Measurements from ENCODE around the gene MLLT3. TPM values are rescaled to one million over a fixed set of nuclear protein-coding genes. Genes with fewer than 3 reads are reported as not detected.

Gene MLLT3
- total RNA-seq, 2 experiments from 2014 or later: 70.2 to 74.7 TPM

- no peaks in the 10 kb centered on the region for H3K27me3 Mint-ChIP-seq
- peaks cover 17% of the 10 kb centered on the region for H3K9me3 Mint-ChIP-seq
- ChIA-PET POLR2A (no interaction called here), CTCF (interaction anchor here (0.8 to 1.0 kb wide), 2 partner anchors 10 to 29 kb away, joined by 3 read pairs; no protein-coding TSS in a partner anchor)
- peaks cover 12% of the 10 kb centered on the region for H3K4me1 Mint-ChIP-seq
- no peak for DNase-seq
- H3K4me3 Mint-ChIP-seq: no peak overlapping the region
- peaks cover 24% of the 10 kb centered on the region for H3K36me3 Mint-ChIP-seq (ENCODE audit: low read depth)
- H3K27ac Mint-ChIP-seq: no peak overlapping the region
Measured at GRCh38 chr9:20472342-20473045, 149.8 kb downstream of the MLLT3 start.

GRCh38 chr9:20466328-20467008 is 155.8 kb downstream of the MLLT3 start:
- H3K9me3 Mint-ChIP-seq: peaks cover 16% of the 10 kb centered on the region
- ChIA-PET POLR2A (no interaction called here), CTCF (interaction anchor here (0.6 to 2.4 kb wide), 3 partner anchors 9 to 317 kb away, joined by 3 to 8 read pairs (median 5); no protein-coding TSS in a partner anchor)
- no peak for DNase-seq
- H3K4me1 Mint-ChIP-seq: peaks cover 26% of the 10 kb centered on the region
- H3K4me3 Mint-ChIP-seq: no peak overlapping the region
- H3K36me3 Mint-ChIP-seq (ENCODE audit: low read depth): peaks cover 30% of the 10 kb centered on the region
- H3K27me3 Mint-ChIP-seq: no peaks in the 10 kb centered on the region
- no peak overlapping the region for H3K27ac Mint-ChIP-seq

- Mint-ChIP-seq H3K4me3 (no peak overlapping the region), H3K9me3 (peaks cover 6% of the 10 kb centered on the region)
- POLR2A ChIA-PET: no interaction called here
Measured at GRCh38 chr9:20464242-20464641, 158.1 kb downstream of the MLLT3 start.

GRCh38 chr9:20463823-20464222 is 158.5 kb downstream of the MLLT3 start:
- ChIA-PET CTCF (no interaction called here), POLR2A (no interaction called here)
- Mint-ChIP-seq H3K4me1 (peaks cover 36% of the 10 kb centered on the region), H3K27me3 (no peaks in the 10 kb centered on the region), H3K36me3 (ENCODE audit: low read depth) (peaks cover 16% of the 10 kb centered on the region), H3K9me3 (peaks cover 4% of the 10 kb centered on the region), H3K4me3 (no peak overlapping the region), H3K27ac (no peak overlapping the region)
- DNase-seq: no peak

More at GRCh38 chr9:20464242-20464641, 158.1 kb downstream of the MLLT3 start:
- Mint-ChIP-seq H3K27me3 (no peaks in the 10 kb centered on the region), H3K36me3 (ENCODE audit: low read depth) (peaks cover 19% of the 10 kb centered on the region), H3K27ac (no peak overlapping the region), H3K4me1 (peaks cover 31% of the 10 kb centered on the region)
- CTCF ChIA-PET: no interaction called here
- DNase-seq: no peak

GRCh38 chr9:20462410-20462809 is 159.9 kb downstream of the MLLT3 start:
- Mint-ChIP-seq H3K4me3 (no peak overlapping the region), H3K27me3 (no peaks in the 10 kb centered on the region), H3K27ac (no peak overlapping the region), H3K9me3 (peaks cover 2% of the 10 kb centered on the region), H3K36me3 (ENCODE audit: low read depth) (peaks cover 14% of the 10 kb centered on the region), H3K4me1 (peaks cover 44% of the 10 kb centered on the region)
- CTCF ChIA-PET: no interaction called here
- POLR2A ChIA-PET: no interaction called here
- DNase-seq: no peak

GRCh38 chr9:20447291-20447690 is 175.0 kb downstream of the MLLT3 start:
- Mint-ChIP-seq H3K4me3 (no peak overlapping the region), H3K4me1 (peaks cover 18% of the 10 kb centered on the region), H3K27me3 (no peaks in the 10 kb centered on the region), H3K27ac (no peak overlapping the region), H3K36me3 (ENCODE audit: low read depth) (peaks cover 37% of the 10 kb centered on the region), H3K9me3 (no peaks in the 10 kb centered on the region)
- CTCF ChIA-PET: interaction anchor here (0.7 to 1.2 kb wide), 2 partner anchors 12 to 329 kb away, joined by 3 to 6 read pairs; no protein-coding TSS in a partner anchor
- POLR2A ChIA-PET: no interaction called here
- no peak for DNase-seq

GRCh38 chr9:20446248-20446647 is 176.1 kb downstream of the MLLT3 start:
- no peaks in the 10 kb centered on the region for H3K27me3 Mint-ChIP-seq
- POLR2A ChIA-PET: no interaction called here
- H3K9me3 Mint-ChIP-seq: no peaks in the 10 kb centered on the region
- peaks cover 37% of the 10 kb centered on the region for H3K36me3 Mint-ChIP-seq (ENCODE audit: low read depth)
- no peak overlapping the region for H3K4me3 Mint-ChIP-seq
- DNase-seq: no peak
- peaks cover 24% of the 10 kb centered on the region for H3K4me1 Mint-ChIP-seq
- H3K27ac Mint-ChIP-seq: no peak overlapping the region
- CTCF ChIA-PET: no interaction called here

- H3K9me3 Mint-ChIP-seq: no peaks in the 10 kb centered on the region
- POLR2A ChIA-PET: no interaction called here
Measured at GRCh38 chr9:20442461-20443319, 179.6 kb downstream of the MLLT3 start.

GRCh38 chr9:20441711-20442423 is 180.4 kb downstream of the MLLT3 start:
- no peak overlapping the region for H3K27ac Mint-ChIP-seq
- no peaks in the 10 kb centered on the region for H3K9me3 Mint-ChIP-seq
- H3K4me1 Mint-ChIP-seq: peaks cover 34% of the 10 kb centered on the region
- ChIA-PET CTCF (no interaction called here), POLR2A (no interaction called here)
- H3K4me3 Mint-ChIP-seq: no peak overlapping the region
- H3K27me3 Mint-ChIP-seq: no peaks in the 10 kb centered on the region
- DNase-seq: no peak
- peaks cover 61% of the 10 kb centered on the region for H3K36me3 Mint-ChIP-seq (ENCODE audit: low read depth)

More at GRCh38 chr9:20442461-20443319, 179.6 kb downstream of the MLLT3 start:
- H3K27me3 Mint-ChIP-seq: no peaks in the 10 kb centered on the region
- no peak for DNase-seq
- no peak overlapping the region for H3K27ac Mint-ChIP-seq
- H3K36me3 Mint-ChIP-seq (ENCODE audit: low read depth): peaks cover 66% of the 10 kb centered on the region
- CTCF ChIA-PET: no interaction called here
- no peak overlapping the region for H3K4me3 Mint-ChIP-seq
- H3K4me1 Mint-ChIP-seq: peaks cover 34% of the 10 kb centered on the region

GRCh38 chr9:20441166-20441565 is 181.1 kb downstream of the MLLT3 start:
- Mint-ChIP-seq H3K27ac (no peak overlapping the region), H3K27me3 (no peaks in the 10 kb centered on the region), H3K4me3 (no peak overlapping the region), H3K9me3 (no peaks in the 10 kb centered on the region), H3K36me3 (ENCODE audit: low read depth) (peaks cover 57% of the 10 kb centered on the region), H3K4me1 (peaks cover 34% of the 10 kb centered on the region)
- ChIA-PET POLR2A (no interaction called here), CTCF (no interaction called here)
- DNase-seq: no peak

- H3K4me3 Mint-ChIP-seq: no peak overlapping the region
- peaks cover 24% of the 10 kb centered on the region for H3K4me1 Mint-ChIP-seq
- no peak for DNase-seq
- H3K27ac Mint-ChIP-seq: no peak overlapping the region
- POLR2A ChIA-PET: no interaction called here
- CTCF ChIA-PET: interaction anchor here (1.1 to 1.8 kb wide), 3 partner anchors 15 to 187 kb away, joined by 3 to 4 read pairs (median 4); no protein-coding TSS in a partner anchor
- peaks cover 54% of the 10 kb centered on the region for H3K36me3 Mint-ChIP-seq (ENCODE audit: low read depth)
- H3K9me3 Mint-ChIP-seq: no peaks in the 10 kb centered on the region
- H3K27me3 Mint-ChIP-seq: no peaks in the 10 kb centered on the region
Measured at GRCh38 chr9:20437476-20437875, 184.8 kb downstream of the MLLT3 start.

- DNase-seq: no peak
- ChIA-PET CTCF (interaction anchor here (1.2 kb wide), 1 partner anchor 14 kb away, joined by 3 read pairs; no protein-coding TSS in a partner anchor), POLR2A (no interaction called here)
- peaks cover 46% of the 10 kb centered on the region for H3K36me3 Mint-ChIP-seq (ENCODE audit: low read depth)
- peaks cover 15% of the 10 kb centered on the region for H3K4me1 Mint-ChIP-seq
- no peak overlapping the region for H3K27ac Mint-ChIP-seq
- H3K27me3 Mint-ChIP-seq: no peaks in the 10 kb centered on the region
- no peak overlapping the region for H3K4me3 Mint-ChIP-seq
- no peaks in the 10 kb centered on the region for H3K9me3 Mint-ChIP-seq
Measured at GRCh38 chr9:20436476-20437195, 185.7 kb downstream of the MLLT3 start.

All from activated CD4-positive, alpha-beta T cell treated with anti-CD3 and anti-CD28 coated beads, Interleukin-2, amount 10 ng/mL, durations not matched to agents 7 days and 5 days (primary cell).